Erythroblast (primary cell): ENCODE data around the gene MGAT5.

Experiments used
- GATA1 ChIP-seq: IDR thresholded peaks from 2 replicates; pipeline ENCODE4 v1.6.1; 2011; ENCODE audit warnings: low read depth, mild to moderate bottlenecking, control low read depth, low read length, moderate library complexity
- POLR2A ChIP-seq: IDR thresholded peaks from 2 replicates; pipeline ENCODE4 v1.6.1; 2011; ENCODE audit warnings: mild to moderate bottlenecking, low read length

- TF ChIP-seq POLR2A (no peak), GATA1 (no peak)
These were observed 52.6 kb downstream of the MGAT5 start for GRCh38 chr2:134306521-134306920.
